HCT116 (cell line): Measurements from ENCODE around the gene CASR.

ENCODE experiments used
- CEBPB ChIP-seq: IDR thresholded peaks from 2 replicates; pipeline ENCODE4 v1.6.1; 2012; ENCODE audit warnings: low read depth
- CTCF ChIP-seq, 3 experiments: fragments of 200-600 bp in 1 of 3; sonication (generic) in 1 of 3; IDR thresholded peaks in 2 of 3; conservative IDR thresholded peaks in 1 of 3; 2 replicates each; pipeline ENCODE4 v1.5.1; 2012 to 2017; ENCODE audit warnings: low read depth in 2 of 3, low read length in 2 of 3, antibody characterized with exemption in 1 of 3, borderline replicate concordance in 1 of 3, control low read depth in 1 of 3, mild to moderate bottlenecking in 1 of 3, mixed read lengths in 1 of 3, mixed run types in 1 of 3, moderate library complexity in 1 of 3; ENCODE audit not compliant: insufficient read depth in 1 of 3
- EGR1 ChIP-seq: IDR thresholded peaks from 2 replicates; pipeline ENCODE4 v1.6.1; 2012; ENCODE audit warnings: low read depth
- POLR2AphosphoS5 ChIP-seq: IDR thresholded peaks from 2 replicates; pipeline ENCODE4 v1.6.1; 2011; ENCODE audit warnings: mild to moderate bottlenecking, low read depth, low read length, moderate library complexity
- SRF ChIP-seq: IDR thresholded peaks from 2 replicates; pipeline ENCODE4 v1.6.1; 2012; ENCODE audit warnings: low read depth
- ZNF274 ChIP-seq: fragments of 200-500 bp; sonication (Bioruptor generic); IDR thresholded peaks from 2 replicates; pipeline ENCODE4 v1.6.1; 2014; ENCODE audit warnings: mild to moderate bottlenecking, low read depth, low read length, inconsistent platforms
- TF ChIP-seq, protein P1 (sequence below): IDR thresholded peaks from 2 replicates; pipeline ENCODE4 v1.6.1; 2012

DNA sequence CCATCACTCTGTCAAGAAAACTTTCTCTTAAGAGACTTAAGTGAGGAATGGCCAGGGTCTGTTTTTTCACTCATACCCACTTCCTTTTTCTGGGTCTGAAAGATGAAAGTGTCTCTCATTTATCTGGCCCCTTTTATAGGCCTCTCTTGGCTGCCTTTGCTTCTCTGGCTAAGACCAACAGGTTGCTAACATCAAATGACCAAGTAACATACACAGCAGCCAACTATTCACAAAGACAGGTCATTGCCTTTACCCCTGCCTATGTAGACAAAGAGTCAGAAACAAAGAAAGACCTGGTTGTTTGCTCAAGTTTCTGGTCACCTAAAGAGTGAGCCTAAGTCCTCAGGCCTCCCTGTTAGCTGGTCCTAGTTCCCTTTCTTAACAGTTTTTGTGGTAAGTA lies 117.6 kb downstream of the CASR start:
- TF ChIP-seq POLR2AphosphoS5 (no peak), CTCF (IDR thresholded peaks at IDR 0.05 in 2 of 3, conservative IDR thresholded peaks at IDR 0.05 in 1 of 3; ENCODE audit: borderline replicate concordance in 1 of 3, insufficient read depth in 1 of 3, low read depth in 2 of 3, low read length in 2 of 3) (no peak), SRF (no peak), EGR1 (no peak), ZNF274 (no peak), CEBPB (no peak)
- TF ChIP-seq, protein P1, sequence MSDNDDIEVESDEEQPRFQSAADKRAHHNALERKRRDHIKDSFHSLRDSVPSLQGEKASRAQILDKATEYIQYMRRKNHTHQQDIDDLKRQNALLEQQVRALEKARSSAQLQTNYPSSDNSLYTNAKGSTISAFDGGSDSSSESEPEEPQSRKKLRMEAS, result no peak
